Liver (tissue), 3 donors: ENCODE results near the gene RPS6KA6.

ENCODE experiments used
- ATF3 ChIP-seq: IDR thresholded peaks from 2 replicates; pipeline ENCODE4 v1.6.1; 2016; ENCODE audit warnings: antibody characterized with exemption
- CTCF ChIP-seq: fragments of 150-350 bp; IDR thresholded peaks from 2 replicates; pipeline ENCODE4 v1.5.1; 2017; ENCODE audit warnings: improper control_type of control experiment, low read depth, low read length; ENCODE audit not compliant: missing input control
- FOXA1 ChIP-seq: IDR thresholded peaks from 2 replicates; pipeline ENCODE4 v1.6.1; 2016; ENCODE audit warnings: antibody characterized with exemption
- GABPA ChIP-seq, 2 donors: IDR thresholded peaks in 1 of 2; conservative IDR thresholded peaks in 1 of 2; 2 replicates each; pipeline ENCODE4 v1.6.1; 2016; ENCODE audit warnings: antibody characterized with exemption in 2 of 2, mild to moderate bottlenecking in 1 of 2, moderate library complexity in 1 of 2
- JUND ChIP-seq, 2 donors: IDR thresholded peaks; 2 replicates each; pipeline ENCODE4 v1.6.1; 2016; ENCODE audit warnings: antibody characterized with exemption in 2 of 2
- RAD21 ChIP-seq, 2 donors: IDR thresholded peaks; 2 replicates each; pipeline ENCODE4 v1.6.1; 2016; ENCODE audit warnings: antibody characterized with exemption in 2 of 2, mild to moderate bottlenecking in 2 of 2
- REST ChIP-seq: IDR thresholded peaks from 2 replicates; pipeline ENCODE4 v1.6.1; 2016; ENCODE audit warnings: antibody characterized with exemption, mild to moderate bottlenecking
- TAF1 ChIP-seq: conservative IDR thresholded peaks from 2 replicates; pipeline ENCODE4 v1.6.1; 2016; ENCODE audit warnings: antibody characterized with exemption, mild to moderate bottlenecking
- YY1 ChIP-seq: IDR thresholded peaks from 2 replicates; pipeline ENCODE4 v1.6.1; 2016; ENCODE audit warnings: antibody characterized with exemption, mild to moderate bottlenecking
- TF ChIP-seq, protein P1 (sequence below): IDR thresholded peaks from 2 replicates; pipeline ENCODE4 v1.6.1; 2016; ENCODE audit warnings: antibody characterized with exemption
- donor health status: healthy.
- donor health status: healthy.

DNA sequence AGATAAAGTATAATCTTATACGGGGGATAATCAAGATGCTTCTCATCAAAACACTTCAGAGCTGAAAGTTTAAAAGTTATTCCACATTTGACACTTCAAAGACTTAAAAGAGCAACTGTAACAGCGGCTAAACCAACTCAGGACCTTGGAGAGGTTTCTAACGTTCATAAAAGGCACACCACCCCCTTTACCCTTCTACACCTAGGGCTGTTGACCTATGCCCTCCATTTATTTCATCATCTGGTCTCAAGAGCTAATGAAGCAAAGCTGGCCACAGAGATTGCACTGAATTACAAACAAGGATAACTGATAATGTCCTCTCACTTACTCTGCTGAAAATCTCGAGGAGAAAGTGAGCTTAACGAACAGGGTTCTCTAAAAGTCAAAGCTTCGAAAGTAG is 1.1 kb upstream of the RPS6KA6 start:
- TF ChIP-seq REST: peak; percentile 92
- no peak for TF ChIP-seq CTCF
- TF ChIP-seq, protein P1, sequence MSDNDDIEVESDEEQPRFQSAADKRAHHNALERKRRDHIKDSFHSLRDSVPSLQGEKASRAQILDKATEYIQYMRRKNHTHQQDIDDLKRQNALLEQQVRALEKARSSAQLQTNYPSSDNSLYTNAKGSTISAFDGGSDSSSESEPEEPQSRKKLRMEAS: no peak
- no peak for TF ChIP-seq JUND (IDR thresholded peaks at IDR 0.05)
- TF ChIP-seq YY1: no peak
- TF ChIP-seq RAD21 (IDR thresholded peaks at IDR 0.05): peak in 1 of 2 donors; percentile 29
- TF ChIP-seq ATF3: peak; percentile 17
- no peak for TF ChIP-seq FOXA1
- TF ChIP-seq GABPA (IDR thresholded peaks at IDR 0.05 in 1 of 2, conservative IDR thresholded peaks at IDR 0.05 in 1 of 2): no peak
- no peak for TF ChIP-seq TAF1
